Measurements from ENCODE around the gene PACSIN2.
"Not testable (repeated sequence)": the region's sequence is repeated elsewhere in the genome, so short reads cannot be mapped to it uniquely, and the experiment has no call there.

PACSIN2 gene

DNA sequence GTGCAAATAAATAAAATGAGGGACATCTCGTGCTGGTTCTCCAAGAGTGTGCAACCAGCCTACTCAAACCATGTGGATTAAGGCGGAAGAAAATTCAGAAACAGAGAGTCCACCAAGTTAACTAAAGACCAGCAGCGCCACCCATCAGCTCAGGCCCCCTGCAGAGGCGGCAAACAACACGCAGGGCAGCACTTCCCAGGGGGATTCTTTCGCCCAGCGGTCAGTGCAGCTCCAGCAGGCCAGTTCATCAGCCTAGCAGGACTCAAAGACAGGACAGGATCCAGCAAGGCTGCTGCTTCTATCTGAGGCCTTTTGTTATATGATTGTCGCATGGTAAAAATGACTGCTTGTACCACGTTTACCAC is 51.7 kb downstream of the PACSIN2 start:
- no peak for DNase-seq

DNA sequence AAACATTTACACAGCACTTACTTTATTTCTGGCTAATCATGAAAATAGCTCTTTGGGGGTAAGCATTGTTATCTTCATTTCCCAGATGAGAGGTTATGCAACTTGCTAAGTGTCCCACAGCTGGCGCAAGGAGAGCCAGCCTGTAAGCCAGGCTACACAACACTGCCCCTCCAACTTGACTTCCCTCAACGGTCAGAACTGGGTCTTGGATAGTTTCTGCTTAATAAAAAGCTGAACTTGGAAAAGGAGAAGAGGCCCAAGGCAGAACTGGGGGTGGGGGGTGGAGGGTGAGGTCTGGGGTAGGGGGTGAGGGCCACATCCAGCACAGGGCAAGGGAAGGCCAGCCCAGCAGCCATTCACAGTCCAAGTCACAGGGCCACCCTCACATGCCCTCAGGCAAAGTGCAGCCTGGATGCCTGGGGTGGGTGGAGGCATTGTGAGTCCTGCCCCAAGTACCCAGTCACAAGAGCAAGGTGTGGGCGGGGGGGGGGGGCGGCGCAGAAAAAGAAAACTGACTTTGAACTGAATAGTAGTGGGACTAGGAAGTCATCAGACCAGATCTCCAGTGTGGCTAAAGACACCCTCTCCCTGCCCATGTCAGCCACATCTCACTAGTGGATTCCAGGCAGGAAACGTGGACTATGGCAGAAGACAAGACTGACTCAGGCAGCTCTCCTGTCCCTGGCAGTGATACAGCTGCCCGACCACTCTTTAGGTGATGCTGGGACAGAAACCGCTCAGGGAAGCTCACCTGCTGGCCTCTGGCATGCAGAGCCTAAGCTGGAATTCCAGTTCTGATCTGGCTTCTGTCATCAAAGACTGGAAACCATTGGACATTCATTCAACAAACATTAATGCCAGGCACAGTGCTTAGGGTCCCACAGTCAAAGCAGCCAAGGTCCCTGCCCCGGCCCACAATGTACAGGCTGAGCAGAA is 52.4 kb downstream of the PACSIN2 start:
- no peak for DNase-seq

DNA sequence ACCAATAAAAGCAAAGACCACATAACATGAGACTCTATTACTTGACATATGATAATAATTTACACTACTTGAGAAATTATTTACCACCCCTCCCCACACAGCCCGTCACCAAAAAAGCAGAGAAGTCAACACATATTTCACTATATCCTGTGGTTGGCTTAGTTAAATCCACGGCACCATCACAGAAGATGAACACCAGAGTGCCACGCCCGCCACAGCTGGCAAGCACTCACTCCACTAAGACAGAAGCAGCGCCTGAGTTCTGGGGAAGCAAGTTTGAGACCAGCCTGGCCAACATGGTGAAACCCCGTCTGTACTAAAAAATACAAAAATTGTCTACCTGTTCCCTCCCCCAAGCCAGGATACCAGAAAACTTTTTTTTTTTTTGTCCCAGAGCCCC is 53.1 kb downstream of the PACSIN2 start:
- no peak for DNase-seq

DNA sequence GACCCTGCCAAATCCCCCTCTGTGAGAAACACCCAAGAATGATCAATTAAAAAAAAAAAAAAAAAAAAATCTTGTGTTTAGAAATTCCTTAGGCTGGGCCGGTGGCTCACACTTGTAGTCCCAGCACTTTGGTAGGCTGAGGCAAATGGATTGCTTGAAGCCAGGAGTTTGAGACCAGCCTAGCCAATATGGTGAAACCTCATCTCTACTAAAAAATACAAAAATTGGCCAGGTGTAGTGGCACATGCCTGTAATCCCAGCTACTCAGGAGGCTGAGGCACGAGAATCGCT is 53.6 kb downstream of the PACSIN2 start:
- DNase-seq: not testable (repeated sequence)

DNA sequence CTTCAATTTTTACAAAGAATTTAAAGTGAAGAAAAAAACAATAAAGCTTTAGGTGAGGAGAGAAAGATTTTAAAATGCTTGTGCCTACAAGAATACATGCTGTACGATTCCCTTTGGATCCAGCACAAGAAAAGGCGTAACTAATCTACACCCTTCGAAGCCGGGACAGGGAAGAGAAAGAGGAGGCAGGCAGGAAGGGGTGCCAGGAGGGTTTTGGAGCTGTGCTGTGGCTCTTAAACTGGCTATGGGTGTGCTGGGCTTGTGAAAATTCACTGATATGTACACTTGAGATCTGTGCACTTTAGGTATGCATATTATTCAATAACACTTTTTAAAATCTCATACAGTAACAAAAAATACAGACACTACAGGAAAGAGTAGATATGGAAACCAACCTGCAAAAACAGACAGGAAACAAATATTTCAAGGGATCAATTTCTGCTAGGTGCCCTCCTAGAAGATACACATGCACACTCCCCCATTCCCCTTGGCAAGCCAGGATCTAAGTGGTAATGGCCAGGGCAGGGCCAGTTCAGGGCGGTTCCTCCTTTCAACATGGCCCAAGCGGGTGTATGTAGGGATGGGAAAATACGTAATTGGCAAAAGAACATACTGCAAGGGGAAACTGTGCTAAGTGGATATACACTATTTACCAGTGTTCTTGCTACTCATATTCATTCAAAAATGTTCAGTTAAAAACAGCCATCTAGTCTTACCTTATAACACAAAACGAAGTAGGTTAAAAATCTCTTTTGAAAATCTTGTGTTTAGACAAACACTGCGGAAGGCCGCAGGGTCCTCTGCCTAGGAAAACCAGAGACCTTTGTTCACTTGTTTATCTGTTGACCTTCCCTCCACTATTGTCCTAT is 54.2 kb downstream of the PACSIN2 start:
- DNase-seq: no peak

DNA sequence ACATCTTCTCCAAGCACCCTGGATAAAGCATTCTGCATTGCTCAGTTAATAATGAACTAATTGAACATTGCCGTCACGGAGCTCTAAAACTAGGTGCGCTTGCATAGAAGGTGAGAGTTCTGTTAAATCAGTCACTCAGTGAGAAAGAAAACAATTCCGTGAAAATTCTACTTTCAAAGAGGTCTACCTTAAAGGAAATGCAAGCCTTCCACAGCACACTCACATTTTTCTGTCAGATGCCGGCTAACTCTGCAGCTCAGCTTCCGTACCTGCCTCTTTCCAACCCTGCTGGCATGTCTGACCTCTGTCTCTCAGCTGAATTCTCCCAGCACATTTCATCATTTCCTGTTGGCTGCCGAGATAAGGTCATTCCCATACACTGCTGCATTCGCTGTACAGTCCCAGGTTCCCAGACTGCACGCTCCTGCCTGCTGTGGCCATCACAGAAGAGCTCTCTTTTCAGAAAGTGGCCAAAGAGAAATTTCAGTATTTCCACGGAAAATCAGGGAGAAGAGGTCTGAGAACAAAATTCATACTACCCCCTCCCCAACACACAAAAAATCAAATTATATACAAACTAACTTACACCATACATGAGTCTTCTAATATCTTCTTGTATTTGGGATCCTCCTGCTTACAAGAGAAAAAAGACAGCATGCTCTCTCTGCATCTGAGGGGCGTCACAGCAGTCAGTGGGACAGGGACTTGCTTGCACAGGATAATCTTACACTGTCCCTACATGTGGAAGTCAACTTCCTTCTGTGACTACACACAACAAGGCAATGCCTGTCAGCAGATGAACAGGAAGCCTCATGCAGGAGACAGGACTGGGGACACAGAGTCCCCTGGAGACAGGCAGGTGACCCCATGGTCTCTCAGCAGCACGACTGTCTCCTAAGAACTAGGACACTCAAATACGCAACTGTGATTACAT is 55.1 kb downstream of the PACSIN2 start:
- DNase-seq: no peak

DNA sequence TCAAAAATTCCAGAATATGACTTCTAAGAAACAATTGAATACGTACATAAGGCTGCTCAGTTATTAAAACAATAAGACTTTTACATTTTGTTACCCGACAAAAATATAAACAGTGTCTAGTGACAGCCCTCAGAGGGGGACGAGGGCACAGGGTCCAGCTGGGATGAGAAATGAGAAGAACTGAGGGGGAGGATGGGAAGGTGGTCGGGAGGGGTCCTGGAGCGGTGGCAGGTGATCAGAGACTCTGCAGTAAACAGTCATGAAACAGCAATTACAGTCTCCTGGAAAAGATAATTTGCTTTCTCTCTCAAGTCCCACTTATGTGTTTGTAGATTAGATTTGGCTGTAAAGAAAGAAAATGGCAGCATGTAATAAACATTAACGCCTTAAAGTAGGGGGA is 56.0 kb downstream of the PACSIN2 start:
- DNase-seq: no peak

DNA sequence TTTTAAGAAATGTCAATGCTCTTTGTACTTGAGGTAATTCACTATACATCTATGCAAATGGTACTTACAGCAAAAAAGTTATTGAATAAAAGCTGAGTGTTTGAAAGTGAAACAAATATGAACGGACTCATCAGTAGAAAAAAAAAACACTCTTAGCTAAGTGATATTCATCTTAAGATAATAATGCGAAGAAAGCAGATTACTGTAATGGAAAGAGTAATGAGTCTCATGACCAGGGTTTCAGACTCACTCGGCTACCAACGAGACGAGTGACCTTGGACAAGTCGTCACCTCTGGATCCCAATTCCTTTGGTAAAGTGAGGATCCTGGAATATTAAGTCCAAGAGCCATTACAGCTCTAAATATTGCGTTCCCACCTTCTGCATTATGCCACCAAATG is 57.0 kb downstream of the PACSIN2 start:
- DNase-seq: no peak

DNA sequence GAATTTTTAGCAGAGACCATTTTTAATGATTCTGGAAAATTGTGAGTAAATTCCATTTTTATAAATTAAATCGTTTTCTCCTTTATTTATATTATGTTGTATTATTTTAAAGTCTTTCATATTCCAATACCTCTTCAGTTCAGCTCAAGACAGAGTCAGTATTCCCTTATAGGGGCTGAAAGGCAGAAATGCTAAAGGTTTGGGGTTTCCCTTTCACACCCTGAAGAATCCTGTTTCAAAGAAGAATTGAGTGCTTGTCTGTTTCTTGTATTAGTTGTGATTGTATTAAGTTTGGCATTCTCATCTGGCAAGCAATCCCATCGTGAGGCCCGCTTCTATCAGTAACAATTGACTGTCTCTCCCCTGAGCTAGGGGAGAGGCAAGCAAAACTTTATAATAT is 57.4 kb downstream of the PACSIN2 start:
- no peak for DNase-seq

DNA sequence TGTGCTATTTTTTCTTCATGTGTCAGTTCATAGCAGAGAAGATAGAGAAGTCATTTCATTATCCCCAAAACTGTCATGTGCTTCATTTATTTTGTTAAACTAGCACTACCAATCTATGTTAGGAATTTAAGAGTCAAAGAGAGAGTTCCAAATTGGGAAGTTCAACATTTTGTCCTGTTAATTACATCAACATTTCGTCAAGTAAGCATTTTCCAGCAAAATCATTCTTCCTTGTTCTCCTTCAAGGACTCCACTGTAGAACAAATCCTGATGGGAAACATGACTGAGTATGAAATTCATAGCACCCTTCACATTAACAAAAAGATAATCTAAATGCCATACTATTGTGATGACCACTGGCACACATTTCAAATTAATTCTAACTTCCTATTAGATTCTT is 59.1 kb downstream of the PACSIN2 start:
- no peak for DNase-seq

DNA sequence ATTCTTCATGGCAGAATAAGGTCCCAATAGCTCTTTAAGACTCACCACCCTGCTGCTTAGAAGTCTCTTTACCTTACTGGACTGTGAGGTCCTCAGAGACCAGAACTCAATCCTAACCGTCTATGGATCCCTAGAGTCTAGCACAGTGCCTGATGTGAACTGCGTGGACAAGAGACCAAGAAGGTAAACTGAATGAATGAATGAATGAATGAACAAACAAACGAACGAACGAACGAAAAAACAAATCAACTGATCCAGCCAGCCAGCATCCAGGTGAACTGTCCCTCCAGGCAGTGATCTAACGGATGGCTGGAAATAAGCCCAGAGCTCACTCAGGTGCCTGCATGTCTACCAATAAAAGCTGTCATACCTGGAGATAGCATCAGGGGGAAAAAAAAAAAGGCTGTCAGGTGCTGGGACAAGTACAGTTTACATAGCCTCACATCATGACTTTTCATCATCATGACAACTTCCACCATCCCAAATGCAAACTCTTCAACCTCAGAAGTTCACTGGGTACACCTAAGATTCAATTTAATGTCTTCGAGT is 59.8 kb downstream of the PACSIN2 start:
- DNase-seq: no peak

DNA sequence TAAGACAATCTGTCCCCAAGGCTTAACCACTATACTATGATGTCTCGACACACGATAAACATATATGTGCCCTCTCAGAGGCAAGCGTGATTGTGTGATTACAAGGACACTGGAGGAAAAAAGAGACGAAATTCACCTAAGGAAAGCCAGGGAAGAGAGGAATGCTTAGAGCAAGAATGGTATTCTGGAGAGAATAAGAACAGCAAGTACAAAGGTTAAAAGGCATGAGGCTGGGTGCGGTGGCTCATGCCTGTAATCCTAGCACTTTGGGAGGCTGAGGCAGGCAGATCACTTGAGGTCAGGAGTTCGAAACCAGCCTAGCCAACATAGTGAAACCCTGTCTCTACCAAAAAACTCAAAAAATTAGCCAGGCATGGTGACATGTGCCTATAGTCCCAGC is 61.2 kb downstream of the PACSIN2 start:
- DNase-seq: not testable (repeated sequence)

DNA sequence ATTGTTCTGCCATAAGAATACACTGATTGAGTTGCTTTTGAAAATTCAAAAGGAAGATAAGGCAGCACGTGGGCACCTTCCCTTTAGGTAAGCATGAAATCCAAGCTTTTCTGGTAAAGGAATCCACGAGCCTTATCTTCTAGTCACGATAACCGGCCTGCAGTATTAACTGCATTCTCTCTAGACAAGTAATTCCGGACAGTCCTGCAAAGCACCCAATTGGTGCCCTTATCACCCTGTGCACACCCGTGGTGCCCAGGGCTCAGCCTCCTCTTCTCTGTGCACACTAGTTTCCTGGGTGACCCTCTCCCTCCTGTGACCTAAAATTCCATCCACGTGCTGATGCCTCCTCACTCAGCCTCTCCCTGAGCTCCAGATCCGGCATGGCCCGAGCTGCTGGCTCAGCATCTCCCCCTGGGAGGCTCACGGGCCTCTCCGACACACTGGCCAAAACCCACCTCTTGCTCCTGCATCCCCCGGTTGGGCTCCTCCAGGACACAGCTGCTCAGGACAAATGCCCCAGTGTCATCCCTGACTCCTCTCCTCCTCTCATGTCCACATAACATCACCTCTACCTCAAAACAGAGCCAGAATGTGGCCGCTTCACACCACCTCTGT is 63.7 kb downstream of the PACSIN2 start:
- DNase-seq: no peak

DNA sequence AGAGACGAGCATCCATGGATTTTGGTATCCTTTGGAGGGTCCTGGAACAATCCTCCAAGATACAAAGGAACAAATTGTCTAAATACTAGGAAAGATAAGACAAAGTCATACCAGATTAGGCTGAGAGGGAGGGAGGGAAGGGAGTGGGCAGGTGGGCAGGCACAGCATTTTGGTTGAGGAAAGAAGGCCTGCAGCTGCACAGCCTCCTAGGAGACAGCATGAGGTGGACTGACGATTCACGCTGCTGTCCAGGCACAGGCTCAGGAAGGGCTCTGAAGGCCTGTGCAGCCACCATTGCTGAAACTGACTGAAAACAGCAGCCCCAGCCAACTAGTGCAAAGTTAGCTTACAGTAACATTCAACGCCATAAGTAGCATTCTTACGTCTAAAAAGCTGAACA is 64.7 kb downstream of the PACSIN2 start:
- no peak for DNase-seq

DNA sequence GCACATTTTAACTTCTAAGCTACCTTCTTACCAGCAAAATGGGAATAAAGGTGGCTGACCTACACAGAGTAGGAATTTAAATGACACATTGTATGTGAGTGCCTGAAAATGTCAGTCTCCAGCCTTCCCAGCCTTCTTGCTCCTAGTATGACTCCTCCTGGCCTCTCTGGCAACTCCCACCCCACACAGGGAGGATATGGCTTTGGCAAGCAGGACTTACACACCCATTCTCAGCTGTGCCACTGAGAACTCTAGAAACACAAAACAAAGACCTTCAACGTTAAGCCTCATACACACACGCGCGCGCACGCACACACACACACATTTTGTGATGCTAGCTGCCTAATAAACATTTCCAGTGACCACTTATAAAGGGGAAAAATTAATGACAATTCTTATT is 65.8 kb downstream of the PACSIN2 start:
- no peak for DNase-seq

DNA sequence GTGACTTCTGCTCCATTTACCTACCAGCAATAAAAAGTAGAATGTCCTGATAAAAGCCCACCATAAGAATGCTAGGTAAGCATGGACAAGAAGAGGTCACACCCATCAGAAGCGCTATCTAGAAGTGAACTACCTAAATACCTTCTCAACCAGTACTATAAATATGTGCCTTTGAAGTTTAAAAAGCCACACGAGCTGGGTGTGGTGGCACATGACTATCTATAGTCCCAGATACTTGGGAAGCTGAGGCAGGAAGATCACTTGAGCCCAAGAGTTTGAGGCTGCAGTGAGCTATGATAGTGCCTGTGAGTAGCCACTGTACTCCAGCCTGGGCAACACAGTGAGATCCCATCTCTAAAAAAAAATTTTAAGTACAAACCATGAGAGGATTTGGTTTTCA is 66.7 kb downstream of the PACSIN2 start:
- no peak for DNase-seq

DNA sequence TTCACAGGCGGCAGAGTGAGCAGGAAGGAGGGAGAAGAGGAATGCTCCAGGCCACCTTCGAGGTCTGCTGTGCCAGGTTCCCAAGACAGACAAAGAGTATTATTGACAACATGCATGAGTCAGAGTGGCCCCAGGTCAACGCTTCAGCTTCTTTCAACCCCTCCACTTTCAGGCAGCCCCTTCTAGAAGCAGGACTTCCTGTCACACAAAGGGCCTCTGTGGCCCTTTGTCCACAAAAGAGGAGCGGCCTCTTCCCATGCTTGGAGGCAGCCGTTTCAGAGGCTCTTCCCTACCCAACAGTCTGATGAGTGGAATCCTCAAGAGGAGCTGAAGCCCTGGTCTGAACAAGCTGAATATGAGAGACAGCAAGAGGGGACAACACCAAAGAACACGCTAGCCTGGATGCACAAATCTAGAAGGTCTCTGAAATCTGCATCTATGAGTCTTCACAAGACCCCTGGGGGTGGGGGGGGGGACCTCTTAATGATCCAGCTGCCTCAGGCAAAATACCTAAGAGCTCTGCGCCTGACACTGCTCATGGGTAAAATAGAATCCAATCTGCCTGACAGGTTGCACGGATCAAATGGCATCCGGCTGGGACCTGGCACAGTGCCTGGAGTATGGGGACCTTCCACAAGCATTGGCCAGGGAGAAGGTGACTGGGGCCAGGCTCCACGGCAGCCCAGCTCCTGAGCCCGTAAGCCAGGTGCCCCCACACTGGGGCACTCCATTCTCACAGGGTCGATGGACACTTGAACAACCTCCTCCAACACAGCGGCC is 67.5 kb downstream of the PACSIN2 start:
- no peak for DNase-seq

DNA sequence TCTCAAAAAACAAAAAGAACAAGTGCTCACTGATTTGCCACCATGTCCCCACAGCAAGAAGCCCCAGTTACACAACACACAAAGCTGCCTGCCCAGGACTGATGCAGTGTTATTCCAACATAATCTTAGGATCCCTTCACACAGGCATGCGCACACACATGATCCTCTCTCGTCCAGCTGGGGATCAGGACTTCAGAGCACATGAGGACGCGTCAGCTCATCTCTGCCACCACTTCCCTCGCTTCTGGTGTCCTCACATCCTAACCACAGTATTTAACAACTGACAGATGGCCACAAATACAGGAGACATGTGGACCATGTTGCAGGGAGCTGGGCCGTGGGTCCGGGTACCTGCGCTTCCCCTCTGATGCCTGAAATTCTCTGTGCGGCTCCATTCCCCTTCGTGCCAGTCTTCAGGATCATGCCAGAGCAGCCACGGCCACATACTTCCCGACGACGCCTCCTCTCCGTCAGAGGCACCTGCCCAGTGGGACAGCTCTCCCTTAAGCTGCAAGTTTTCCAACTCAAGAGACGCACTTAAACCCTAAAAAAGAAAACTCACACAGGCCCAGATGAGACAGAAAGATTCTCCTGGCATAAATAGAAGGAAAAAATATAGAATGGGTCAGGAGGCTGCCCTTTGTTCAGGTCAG is 68.3 kb downstream of the PACSIN2 start:
- DNase-seq: no peak

DNA sequence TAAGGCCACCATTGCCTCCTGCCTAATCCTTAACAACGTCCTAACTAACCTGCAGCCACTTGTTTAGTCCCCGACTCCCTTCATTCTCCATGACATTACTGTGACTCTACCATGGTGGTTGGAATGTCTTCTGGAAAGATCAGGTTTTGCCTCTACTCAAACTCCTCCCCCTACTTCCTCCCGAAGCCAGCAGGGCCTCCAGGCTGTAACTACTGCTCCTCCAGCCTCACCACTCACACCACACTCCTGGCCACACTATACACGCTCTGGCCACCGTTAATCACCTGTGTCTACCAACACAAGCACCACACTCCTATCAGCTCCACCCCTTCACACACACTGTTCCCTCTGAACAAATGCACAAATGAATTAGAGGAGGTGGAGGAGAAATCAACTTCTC is 69.2 kb downstream of the PACSIN2 start:
- DNase-seq: no peak

DNA sequence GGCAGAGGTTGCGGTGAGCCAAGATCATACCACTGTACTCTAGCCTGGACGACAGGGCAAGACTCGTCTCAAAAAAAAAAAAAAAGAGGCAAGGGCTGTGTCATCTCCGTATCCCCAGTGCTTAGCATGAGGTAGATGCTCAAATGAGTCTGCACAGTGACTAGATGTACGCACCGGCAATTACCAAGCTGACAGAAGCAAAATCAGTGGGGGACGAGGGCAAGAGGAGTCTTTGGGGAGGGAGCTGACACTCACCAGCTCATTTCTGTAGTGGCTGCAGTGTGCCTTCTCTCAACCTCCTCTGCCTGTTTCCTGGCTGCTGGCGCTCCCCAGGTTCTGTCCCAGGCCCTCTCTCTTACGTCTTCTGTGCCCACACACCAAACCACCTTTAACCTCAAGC is 69.9 kb downstream of the PACSIN2 start:
- DNase-seq: no peak

DNA sequence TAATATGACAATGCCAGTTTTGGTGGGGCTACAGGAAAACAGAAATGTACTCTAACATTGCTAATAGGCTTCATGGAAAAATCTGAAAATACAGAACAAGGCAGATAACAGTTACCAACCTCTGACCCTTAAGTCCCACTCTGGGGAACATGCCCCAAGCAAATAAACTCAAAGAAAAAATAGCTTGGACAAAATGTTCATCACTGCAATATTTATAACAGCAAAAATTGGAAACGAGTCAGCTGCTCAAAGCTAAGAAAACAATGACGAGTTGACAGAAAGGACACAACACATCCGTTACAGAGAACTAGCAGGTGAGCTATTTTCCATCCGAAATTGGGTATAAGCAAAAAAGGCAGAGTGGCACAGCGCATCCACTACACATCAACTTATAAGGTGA is 70.5 kb downstream of the PACSIN2 start:
- no peak for DNase-seq
